ENCODE measurements around the gene TEX2.
"Not testable (repeated sequence)": the region's sequence is repeated elsewhere in the genome, so short reads cannot be mapped to it uniquely, and the experiment has no call there.

TEX2 gene

GRCh38 chr17:64187093-64187895 lies 75.8 kb downstream of the TEX2 start:
- no peak overlapping the region for H3K4me3 ChIP-seq
- no peaks in the 10 kb centered on the region for H3K9me3 ChIP-seq
- no peaks in the 10 kb centered on the region for H3K27me3 ChIP-seq (ENCODE audit: low read depth)
- DNase-seq (ENCODE audit: low spot score in 2 of 2) = no peak
- no peaks in the 10 kb centered on the region; the same call in 1 of the 2 replicates for H3K36me3 ChIP-seq (replicated peaks)
- no peaks in the 10 kb centered on the region for H3K4me1 ChIP-seq
- in situ Hi-C loops (cut with MboI; ENCODE audit: low sequenced_read_pairs) = no loop called here

- Histone ChIP-seq H3K4me1 (no peaks in the 10 kb centered on the region), H3K36me3 (replicated peaks) (no peaks in the 10 kb centered on the region), H3K27me3 (ENCODE audit: low read depth) (no peaks in the 10 kb centered on the region), H3K4me3 (no peak overlapping the region), H3K9me3 (no peaks in the 10 kb centered on the region)
- in situ Hi-C loops (cut with MboI; ENCODE audit: low sequenced_read_pairs) = no loop called here
- DNase-seq (ENCODE audit: low spot score in 2 of 2) = no peak
These were observed 76.6 kb downstream of the TEX2 start for GRCh38 chr17:64186171-64187092.

GRCh38 chr17:64185557-64185956 lies 77.5 kb downstream of the TEX2 start:
- H3K4me1 ChIP-seq; H3K4me3 ChIP-seq; H3K36me3 ChIP-seq (replicated peaks); in situ Hi-C loops (cut with MboI; ENCODE audit: low sequenced_read_pairs); DNase-seq (ENCODE audit: low spot score in 2 of 2); H3K27me3 ChIP-seq (ENCODE audit: low read depth); H3K9me3 ChIP-seq: not testable (repeated sequence)

GRCh38 chr17:64185101-64185500 lies 78.0 kb downstream of the TEX2 start:
- H3K9me3 ChIP-seq = no peaks in the 10 kb centered on the region
- no peaks in the 10 kb centered on the region for H3K4me1 ChIP-seq
- H3K27me3 ChIP-seq (ENCODE audit: low read depth) = no peaks in the 10 kb centered on the region
- H3K36me3 ChIP-seq (replicated peaks) = 0 out of 2 replicates have a peak, but pooled peaks cover 3% of the 10 kb centered on the region
- no peak for DNase-seq (ENCODE audit: low spot score in 2 of 2)
- no peak overlapping the region for H3K4me3 ChIP-seq
- in situ Hi-C loops (cut with MboI; ENCODE audit: low sequenced_read_pairs) = no loop called here

GRCh38 chr17:64183815-64184214 lies 79.2 kb downstream of the TEX2 start:
- H3K4me1 ChIP-seq = no peaks in the 10 kb centered on the region
- in situ Hi-C loops (cut with MboI; ENCODE audit: low sequenced_read_pairs) = no loop called here
- peaks cover 2% of the 10 kb centered on the region; the same call in 1 of the 2 replicates for H3K9me3 ChIP-seq
- DNase-seq (ENCODE audit: low spot score in 2 of 2) = no peak
- H3K27me3 ChIP-seq (ENCODE audit: low read depth) = no peaks in the 10 kb centered on the region
- H3K4me3 ChIP-seq = no peak overlapping the region
- 0 out of 2 replicates have a peak, but pooled peaks cover 3% of the 10 kb centered on the region for H3K36me3 ChIP-seq (replicated peaks)

GRCh38 chr17:64182325-64183012 lies 80.6 kb downstream of the TEX2 start:
- H3K36me3 ChIP-seq (replicated peaks) = 0 out of 2 replicates have a peak, but pooled peaks cover 3% of the 10 kb centered on the region
- no peaks in the 10 kb centered on the region for H3K27me3 ChIP-seq (ENCODE audit: low read depth)
- no peak overlapping the region for H3K4me3 ChIP-seq
- in situ Hi-C loops (cut with MboI; ENCODE audit: low sequenced_read_pairs) = no loop called here
- H3K9me3 ChIP-seq = peaks cover 2% of the 10 kb centered on the region; the same call in 1 of the 2 replicates
- no peak for DNase-seq (ENCODE audit: low spot score in 2 of 2)
- no peaks in the 10 kb centered on the region for H3K4me1 ChIP-seq

- Histone ChIP-seq H3K27me3 (ENCODE audit: low read depth) (no peaks in the 10 kb centered on the region), H3K9me3 (peaks cover 2% of the 10 kb centered on the region; the same call in 1 of the 2 replicates), H3K4me1 (no peaks in the 10 kb centered on the region), H3K4me3 (no peak overlapping the region), H3K36me3 (replicated peaks) (peaks cover 10% of the 10 kb centered on the region; the same call in 1 of the 2 replicates)
- in situ Hi-C loops (cut with MboI; ENCODE audit: low sequenced_read_pairs) = no loop called here
- no peak for DNase-seq (ENCODE audit: low spot score in 2 of 2)
These were observed 82.7 kb downstream of the TEX2 start for GRCh38 chr17:64180089-64181073.

GRCh38 chr17:64179024-64179423 lies 84.0 kb downstream of the TEX2 start:
- in situ Hi-C loops (cut with MboI; ENCODE audit: low sequenced_read_pairs); H3K27me3 ChIP-seq (ENCODE audit: low read depth); H3K4me1 ChIP-seq; H3K4me3 ChIP-seq; H3K9me3 ChIP-seq; DNase-seq (ENCODE audit: low spot score in 2 of 2): not testable (repeated sequence)
- peaks cover 10% of the 10 kb centered on the region; the same call in 1 of the 2 replicates for H3K36me3 ChIP-seq (replicated peaks)

GRCh38 chr17:64178011-64178825 lies 84.8 kb downstream of the TEX2 start:
- in situ Hi-C loops (cut with MboI; ENCODE audit: low sequenced_read_pairs) = no loop called here
- Histone ChIP-seq H3K4me1 (no peaks in the 10 kb centered on the region), H3K4me3 (no peak overlapping the region), H3K27me3 (ENCODE audit: low read depth) (no peaks in the 10 kb centered on the region), H3K9me3 (peaks cover 2% of the 10 kb centered on the region; the same call in 1 of the 2 replicates), H3K36me3 (replicated peaks) (peaks cover 10% of the 10 kb centered on the region; the same call in 1 of the 2 replicates)
- no peak for DNase-seq (ENCODE audit: low spot score in 2 of 2)

GRCh38 chr17:64177311-64178010 lies 85.6 kb downstream of the TEX2 start:
- Histone ChIP-seq H3K4me1 (no peaks in the 10 kb centered on the region), H3K9me3 (peaks cover 2% of the 10 kb centered on the region; the same call in 1 of the 2 replicates), H3K4me3 (no peak overlapping the region), H3K27me3 (ENCODE audit: low read depth) (no peaks in the 10 kb centered on the region), H3K36me3 (replicated peaks) (peaks cover 10% of the 10 kb centered on the region; the same call in 1 of the 2 replicates)
- in situ Hi-C loops (cut with MboI; ENCODE audit: low sequenced_read_pairs) = no loop called here
- DNase-seq (ENCODE audit: low spot score in 2 of 2) = no peak

GRCh38 chr17:64176556-64176955 lies 86.5 kb downstream of the TEX2 start:
- H3K36me3 ChIP-seq (replicated peaks) = peaks cover 10% of the 10 kb centered on the region; the same call in 1 of the 2 replicates
- peaks cover 2% of the 10 kb centered on the region; the same call in 1 of the 2 replicates for H3K9me3 ChIP-seq
- no peaks in the 10 kb centered on the region for H3K27me3 ChIP-seq (ENCODE audit: low read depth)
- H3K4me3 ChIP-seq = no peak overlapping the region
- DNase-seq (ENCODE audit: low spot score in 2 of 2) = no peak
- no peaks in the 10 kb centered on the region for H3K4me1 ChIP-seq
- in situ Hi-C loops (cut with MboI; ENCODE audit: low sequenced_read_pairs) = no loop called here

Measured in HAP-1 (cell line).